OCI-LY1 (cell line): ENCODE measurements around the gene SYT2.

ENCODE experiments used
- H2AFZ ChIP-seq: fragments of 200-600 bp; sonication (generic), shearing (Covaris generic); 2 replicates; pipeline ENCODE4 v1.6.0; 2014; ENCODE audit warnings: antibody characterized with exemption, mild to moderate bottlenecking, low read length
- H3F3A ChIP-seq: fragments of 200-600 bp; sonication (generic), shearing (Covaris generic); 2 replicates; pipeline ENCODE4 v1.6.0; 2014; ENCODE audit warnings: mild to moderate bottlenecking, antibody characterized with exemption, low read length, moderate library complexity; ENCODE audit not compliant: insufficient read depth
- H3K27ac ChIP-seq: fragments of 200-600 bp; sonication (generic); 2 replicates; pipeline ENCODE4 v1.5.1; 2014; ENCODE audit warnings: low read length, mixed run types, mild to moderate bottlenecking, low read depth; ENCODE audit not compliant: poor library complexity, severe bottlenecking
- H3K27me3 ChIP-seq: fragments of 200-600 bp; sonication (generic); 2 replicates; pipeline ENCODE4 v1.6.0; 2014; ENCODE audit warnings: antibody characterized with exemption, mild to moderate bottlenecking, low read length, moderate library complexity; ENCODE audit not compliant: insufficient read depth
- H3K36me3 ChIP-seq: fragments of 200-600 bp; sonication (generic); 2 replicates; pipeline ENCODE4 v1.6.1; 2014; ENCODE audit warnings: mild to moderate bottlenecking, antibody characterized with exemption, low read length, moderate library complexity, mixed read lengths; ENCODE audit not compliant: insufficient read depth
- H3K4me1 ChIP-seq: fragments of 200-600 bp; sonication (generic); 2 replicates; pipeline ENCODE4 v1.5.1; 2014; ENCODE audit warnings: mild to moderate bottlenecking, low read length, moderate library complexity; ENCODE audit not compliant: insufficient read depth, severe bottlenecking
- H3K4me2 ChIP-seq: fragments of 200-600 bp; sonication (generic), shearing (Covaris generic); 2 replicates; pipeline ENCODE4 v1.6.1; 2014; ENCODE audit warnings: low read length
- H3K4me3 ChIP-seq: fragments of 200-600 bp; sonication (generic); 2 replicates; pipeline ENCODE4 v1.5.1; 2014; ENCODE audit warnings: low read length, low read depth, mild to moderate bottlenecking, mixed read lengths; ENCODE audit not compliant: poor library complexity, severe bottlenecking
- H3K79me2 ChIP-seq: fragments of 200-600 bp; shearing (Covaris generic); 2 replicates; pipeline ENCODE4 v1.6.1; 2016; ENCODE audit warnings: mixed run types, low read length, mixed read lengths; ENCODE audit not compliant: insufficient read depth
- H3K9ac ChIP-seq: fragments of 200-600 bp; sonication (generic), shearing (Covaris generic); 2 replicates; pipeline ENCODE4 v1.6.1; 2014; ENCODE audit warnings: mild to moderate bottlenecking, low read length, mixed read lengths
- H3K9me2 ChIP-seq: fragments of 200-600 bp; sonication (generic), shearing (Covaris generic); 2 replicates; pipeline ENCODE4 v1.6.1; 2014; ENCODE audit warnings: low read depth, mild to moderate bottlenecking, low read length, mixed read lengths
- H3K9me3 ChIP-seq: fragments of 200-600 bp; shearing (Covaris generic); 2 replicates; pipeline ENCODE4 v1.6.1; 2014; ENCODE audit warnings: low read length, mixed read lengths
- H4K20me1 ChIP-seq: fragments of 200-600 bp; sonication (generic), shearing (Covaris generic); 2 replicates; pipeline ENCODE4 v1.6.0; 2016; ENCODE audit warnings: mild to moderate bottlenecking, low read length; ENCODE audit not compliant: insufficient read depth
- CTCF ChIP-seq: fragments of 200-600 bp; sonication (generic), shearing (Covaris generic); IDR thresholded peaks from 2 replicates; pipeline ENCODE4 v1.5.1; 2017; ENCODE audit warnings: mild to moderate bottlenecking, antibody characterized with exemption, low read length, moderate library complexity, mixed read lengths
- EZH2 ChIP-seq: fragments of 200-600 bp; sonication (generic), shearing (Covaris generic); IDR thresholded peaks from 2 replicates; pipeline ENCODE4 v1.8.0; 2017; ENCODE audit warnings: borderline replicate concordance, mixed run types, mild to moderate bottlenecking, antibody characterized with exemption, low read length, moderate library complexity, mixed read lengths

The SYT2 gene

GRCh38 chr1:202590975-202591411, 119.3 kb downstream of the SYT2 start:
- Histone ChIP-seq H3K4me1 (peaks cover 5% of the 10 kb centered on the region), H3K9me2 (no peaks in the 10 kb centered on the region), H3K36me3 (no peaks in the 10 kb centered on the region), H4K20me1 (no peaks in the 10 kb centered on the region), H3F3A (no peaks in the 10 kb centered on the region), H3K27me3 (no peaks in the 10 kb centered on the region; the same call in 1 of the 2 replicates), H3K4me2 (no peak overlapping the region), H3K27ac (no peak overlapping the region), H3K9me3 (no peaks in the 10 kb centered on the region), H2AFZ (no peak overlapping the region), H3K9ac (no peak overlapping the region), H3K4me3 (no peak overlapping the region), H3K79me2 (no peaks in the 10 kb centered on the region)
- no peak for TF ChIP-seq CTCF
- no peak for TF ChIP-seq EZH2

GRCh38 chr1:202590126-202590525, 120.1 kb downstream of the SYT2 start:
- H3K4me1 ChIP-seq = peaks cover 5% of the 10 kb centered on the region
- H3K9me3 ChIP-seq = no peaks in the 10 kb centered on the region
- H3K4me2 ChIP-seq = no peak overlapping the region
- no peaks in the 10 kb centered on the region for H3K9me2 ChIP-seq
- TF ChIP-seq EZH2 (no peak), CTCF (no peak)
- H3K36me3 ChIP-seq = no peaks in the 10 kb centered on the region
- no peak overlapping the region for H3K9ac ChIP-seq
- H4K20me1 ChIP-seq = no peaks in the 10 kb centered on the region
- no peak overlapping the region for H3K4me3 ChIP-seq
- no peaks in the 10 kb centered on the region for H3K79me2 ChIP-seq
- H3K27me3 ChIP-seq = no peaks in the 10 kb centered on the region; the same call in 1 of the 2 replicates
- no peak overlapping the region for H3K27ac ChIP-seq
- no peaks in the 10 kb centered on the region for H3F3A ChIP-seq
- H2AFZ ChIP-seq = no peak overlapping the region

- H3K36me3 ChIP-seq = no peaks in the 10 kb centered on the region
- H3K27ac ChIP-seq = no peak overlapping the region
- peaks cover 5% of the 10 kb centered on the region for H3K4me1 ChIP-seq
- H2AFZ ChIP-seq = no peak overlapping the region
- no peaks in the 10 kb centered on the region for H3K79me2 ChIP-seq
- H3K9ac ChIP-seq = no peak overlapping the region
- TF ChIP-seq CTCF (no peak), EZH2 (no peak)
- no peaks in the 10 kb centered on the region; the same call in 1 of the 2 replicates for H3K27me3 ChIP-seq
- H3F3A ChIP-seq = no peaks in the 10 kb centered on the region
- no peaks in the 10 kb centered on the region for H4K20me1 ChIP-seq
- H3K9me3 ChIP-seq = no peaks in the 10 kb centered on the region
- no peak overlapping the region for H3K4me3 ChIP-seq
- H3K4me2 ChIP-seq = no peak overlapping the region
- no peaks in the 10 kb centered on the region for H3K9me2 ChIP-seq
Measured at GRCh38 chr1:202589190-202589930, 120.9 kb downstream of the SYT2 start.
